ENCODE measurements around the gene A2M.

A2M gene

GRCh38 chr12:9070351-9070750 is 45.4 kb downstream of the A2M start:
- Histone ChIP-seq H3K4me3 (ENCODE audit: low read length in 2 of 2) (no peak overlapping the region), H3K36me3 (ENCODE audit: control insufficient read depth in 2 of 2, insufficient read depth in 2 of 2, low read length in 2 of 2) (peaks cover 47 to 51% of the 10 kb centered on the region in 2 donors), H3K4me1 (ENCODE audit: control insufficient read depth, insufficient read depth, low read length) (peaks cover 7% of the 10 kb centered on the region), H3K27me3 (ENCODE audit: control insufficient read depth in 1 of 2, insufficient read depth in 2 of 2, low read length in 2 of 2) (no peaks in the 10 kb centered on the region), H3K27ac (ENCODE audit: low read length) (no peak overlapping the region), H3K9me3 (ENCODE audit: control insufficient read depth in 2 of 2, low read length in 2 of 2) (no peaks in the 10 kb centered on the region), H3K9ac (ENCODE audit: low read length in 2 of 2) (no peak overlapping the region)

GRCh38 chr12:9068600-9068999 is 47.1 kb downstream of the A2M start:
- Histone ChIP-seq H3K4me3 (ENCODE audit: low read length in 2 of 2) (no peak overlapping the region), H3K36me3 (ENCODE audit: control insufficient read depth in 2 of 2, insufficient read depth in 2 of 2, low read length in 2 of 2) (peaks cover 38 to 40% of the 10 kb centered on the region in 2 donors), H3K4me1 (ENCODE audit: control insufficient read depth, insufficient read depth, low read length) (peaks cover 10% of the 10 kb centered on the region), H3K9me3 (ENCODE audit: control insufficient read depth in 2 of 2, low read length in 2 of 2) (no peaks in the 10 kb centered on the region), H3K9ac (ENCODE audit: low read length in 2 of 2) (no peak overlapping the region), H3K27me3 (ENCODE audit: control insufficient read depth in 1 of 2, insufficient read depth in 2 of 2, low read length in 2 of 2) (no peaks in the 10 kb centered on the region), H3K27ac (ENCODE audit: low read length) (no peak overlapping the region)

GRCh38 chr12:9068086-9068485 is 47.6 kb downstream of the A2M start:
- H3K27me3 ChIP-seq (ENCODE audit: control insufficient read depth in 1 of 2, insufficient read depth in 2 of 2, low read length in 2 of 2) = no peaks in the 10 kb centered on the region
- H3K4me3 ChIP-seq (ENCODE audit: low read length in 2 of 2) = no peak overlapping the region
- peaks cover 10% of the 10 kb centered on the region for H3K4me1 ChIP-seq (ENCODE audit: control insufficient read depth, insufficient read depth, low read length)
- H3K9ac ChIP-seq (ENCODE audit: low read length in 2 of 2) = no peak overlapping the region
- H3K27ac ChIP-seq (ENCODE audit: low read length) = no peak overlapping the region
- H3K9me3 ChIP-seq (ENCODE audit: control insufficient read depth in 2 of 2, low read length in 2 of 2) = no peaks in the 10 kb centered on the region
- H3K36me3 ChIP-seq (ENCODE audit: control insufficient read depth in 2 of 2, insufficient read depth in 2 of 2, low read length in 2 of 2) = peaks cover 36 to 37% of the 10 kb centered on the region in 2 donors

- no peak overlapping the region for H3K27ac ChIP-seq (ENCODE audit: low read length)
- H3K36me3 ChIP-seq (ENCODE audit: control insufficient read depth in 2 of 2, insufficient read depth in 2 of 2, low read length in 2 of 2) = peaks cover 25 to 28% of the 10 kb centered on the region in 2 donors
- H3K27me3 ChIP-seq (ENCODE audit: control insufficient read depth in 1 of 2, insufficient read depth in 2 of 2, low read length in 2 of 2) = no peaks in the 10 kb centered on the region
- no peak overlapping the region for H3K9ac ChIP-seq (ENCODE audit: low read length in 2 of 2)
- peaks cover 10% of the 10 kb centered on the region for H3K4me1 ChIP-seq (ENCODE audit: control insufficient read depth, insufficient read depth, low read length)
- H3K4me3 ChIP-seq (ENCODE audit: low read length in 2 of 2) = no peak overlapping the region
- H3K9me3 ChIP-seq (ENCODE audit: control insufficient read depth in 2 of 2, low read length in 2 of 2) = no peaks in the 10 kb centered on the region
These were observed 48.8 kb downstream of the A2M start for GRCh38 chr12:9066755-9067423.

- H3K27me3 ChIP-seq (ENCODE audit: control insufficient read depth in 1 of 2, insufficient read depth in 2 of 2, low read length in 2 of 2) = no peaks in the 10 kb centered on the region
- no peaks in the 10 kb centered on the region for H3K9me3 ChIP-seq (ENCODE audit: control insufficient read depth in 2 of 2, low read length in 2 of 2)
- H3K9ac ChIP-seq (ENCODE audit: low read length in 2 of 2) = no peak overlapping the region
- H3K4me1 ChIP-seq (ENCODE audit: control insufficient read depth, insufficient read depth, low read length) = peaks cover 10% of the 10 kb centered on the region
- H3K27ac ChIP-seq (ENCODE audit: low read length) = peak overlapping the region; percentile 75
- H3K4me3 ChIP-seq (ENCODE audit: low read length in 2 of 2) = peak overlapping the region in 1 of 2 donors; percentile 92
- H3K36me3 ChIP-seq (ENCODE audit: control insufficient read depth in 2 of 2, insufficient read depth in 2 of 2, low read length in 2 of 2) = peaks cover 24 to 25% of the 10 kb centered on the region in 2 donors
These were observed 49.5 kb downstream of the A2M start for GRCh38 chr12:9066183-9066623.

- Histone ChIP-seq H3K27me3 (ENCODE audit: control insufficient read depth in 1 of 2, insufficient read depth in 2 of 2, low read length in 2 of 2) (no peaks in the 10 kb centered on the region), H3K36me3 (ENCODE audit: control insufficient read depth in 2 of 2, insufficient read depth in 2 of 2, low read length in 2 of 2) (peaks cover 23 to 25% of the 10 kb centered on the region in 2 donors), H3K4me3 (ENCODE audit: low read length in 2 of 2) (peak overlapping the region; percentile 81 to 92), H3K4me1 (ENCODE audit: control insufficient read depth, insufficient read depth, low read length) (peaks cover 10% of the 10 kb centered on the region), H3K27ac (ENCODE audit: low read length) (peak overlapping the region; percentile 75), H3K9ac (ENCODE audit: low read length in 2 of 2) (peak overlapping the region; percentile 58 to 62), H3K9me3 (ENCODE audit: control insufficient read depth in 2 of 2, low read length in 2 of 2) (no peaks in the 10 kb centered on the region)
These were observed 50.2 kb downstream of the A2M start for GRCh38 chr12:9065607-9065856.

- Histone ChIP-seq H3K9me3 (ENCODE audit: control insufficient read depth in 2 of 2, low read length in 2 of 2) (no peaks in the 10 kb centered on the region), H3K9ac (ENCODE audit: low read length in 2 of 2) (peak overlapping the region; percentile 90 to 97), H3K27me3 (ENCODE audit: control insufficient read depth in 1 of 2, insufficient read depth in 2 of 2, low read length in 2 of 2) (no peaks in the 10 kb centered on the region), H3K4me1 (ENCODE audit: control insufficient read depth, insufficient read depth, low read length) (peaks cover 10% of the 10 kb centered on the region), H3K36me3 (ENCODE audit: control insufficient read depth in 2 of 2, insufficient read depth in 2 of 2, low read length in 2 of 2) (peaks cover 18 to 20% of the 10 kb centered on the region in 2 donors), H3K4me3 (ENCODE audit: low read length in 2 of 2) (peak overlapping the region; percentile 81 to 92), H3K27ac (ENCODE audit: low read length) (peak overlapping the region; percentile 96)
These were observed 50.7 kb downstream of the A2M start for GRCh38 chr12:9064815-9065606.

- H3K36me3 ChIP-seq (ENCODE audit: control insufficient read depth in 2 of 2, insufficient read depth in 2 of 2, low read length in 2 of 2) = peaks cover 14 to 17% of the 10 kb centered on the region in 2 donors
- no peaks in the 10 kb centered on the region for H3K9me3 ChIP-seq (ENCODE audit: control insufficient read depth in 2 of 2, low read length in 2 of 2)
- peak overlapping the region; percentile 71 to 92 for H3K4me3 ChIP-seq (ENCODE audit: low read length in 2 of 2)
- no peaks in the 10 kb centered on the region for H3K27me3 ChIP-seq (ENCODE audit: control insufficient read depth in 1 of 2, insufficient read depth in 2 of 2, low read length in 2 of 2)
- peak overlapping the region; percentile 90 to 97 for H3K9ac ChIP-seq (ENCODE audit: low read length in 2 of 2)
- H3K27ac ChIP-seq (ENCODE audit: low read length) = peak overlapping the region; percentile 96
- H3K4me1 ChIP-seq (ENCODE audit: control insufficient read depth, insufficient read depth, low read length) = peaks cover 10% of the 10 kb centered on the region
These were observed 51.4 kb downstream of the A2M start for GRCh38 chr12:9064201-9064814.

GRCh38 chr12:9052610-9053009 is 63.1 kb downstream of the A2M start:
- no peaks in the 10 kb centered on the region for H3K4me1 ChIP-seq (ENCODE audit: control insufficient read depth, insufficient read depth, low read length)

GRCh38 chr12:9051158-9051550 is 64.6 kb downstream of the A2M start:
- no peak overlapping the region for H3K27ac ChIP-seq (ENCODE audit: low read length)
- H3K4me1 ChIP-seq (ENCODE audit: control insufficient read depth, insufficient read depth, low read length) = no peaks in the 10 kb centered on the region
- H3K36me3 ChIP-seq (ENCODE audit: control insufficient read depth in 2 of 2, insufficient read depth in 2 of 2, low read length in 2 of 2) = no peaks in the 10 kb centered on the region
- H3K9me3 ChIP-seq (ENCODE audit: control insufficient read depth in 2 of 2, low read length in 2 of 2) = no peaks in the 10 kb centered on the region
- H3K9ac ChIP-seq (ENCODE audit: low read length in 2 of 2) = no peak overlapping the region
- H3K27me3 ChIP-seq (ENCODE audit: control insufficient read depth in 1 of 2, insufficient read depth in 2 of 2, low read length in 2 of 2) = no peaks in the 10 kb centered on the region
- no peak overlapping the region for H3K4me3 ChIP-seq (ENCODE audit: low read length in 2 of 2)

More at GRCh38 chr12:9052610-9053009, 63.1 kb downstream of the A2M start:
- Histone ChIP-seq H3K9ac (ENCODE audit: low read length in 2 of 2) (no peak overlapping the region), H3K36me3 (ENCODE audit: control insufficient read depth in 2 of 2, insufficient read depth in 2 of 2, low read length in 2 of 2) (no peaks in the 10 kb centered on the region), H3K4me3 (ENCODE audit: low read length in 2 of 2) (no peak overlapping the region), H3K9me3 (ENCODE audit: control insufficient read depth in 2 of 2, low read length in 2 of 2) (no peaks in the 10 kb centered on the region), H3K27me3 (ENCODE audit: control insufficient read depth in 1 of 2, insufficient read depth in 2 of 2, low read length in 2 of 2) (no peaks in the 10 kb centered on the region), H3K27ac (ENCODE audit: low read length) (no peak overlapping the region)

All from stomach smooth muscle (tissue), 2 donors.